Fibroblast of skin of left biceps (primary cell): ENCODE results near the gene ZDHHC8.

ENCODE experiments used
- DNase-seq, 2 experiments: peaks; one replicate each; pipeline ENCODE4 v3.0.0-alpha.2; 2013; ENCODE audit warnings: low read depth in 2 of 2

ZDHHC8 gene

DNA sequence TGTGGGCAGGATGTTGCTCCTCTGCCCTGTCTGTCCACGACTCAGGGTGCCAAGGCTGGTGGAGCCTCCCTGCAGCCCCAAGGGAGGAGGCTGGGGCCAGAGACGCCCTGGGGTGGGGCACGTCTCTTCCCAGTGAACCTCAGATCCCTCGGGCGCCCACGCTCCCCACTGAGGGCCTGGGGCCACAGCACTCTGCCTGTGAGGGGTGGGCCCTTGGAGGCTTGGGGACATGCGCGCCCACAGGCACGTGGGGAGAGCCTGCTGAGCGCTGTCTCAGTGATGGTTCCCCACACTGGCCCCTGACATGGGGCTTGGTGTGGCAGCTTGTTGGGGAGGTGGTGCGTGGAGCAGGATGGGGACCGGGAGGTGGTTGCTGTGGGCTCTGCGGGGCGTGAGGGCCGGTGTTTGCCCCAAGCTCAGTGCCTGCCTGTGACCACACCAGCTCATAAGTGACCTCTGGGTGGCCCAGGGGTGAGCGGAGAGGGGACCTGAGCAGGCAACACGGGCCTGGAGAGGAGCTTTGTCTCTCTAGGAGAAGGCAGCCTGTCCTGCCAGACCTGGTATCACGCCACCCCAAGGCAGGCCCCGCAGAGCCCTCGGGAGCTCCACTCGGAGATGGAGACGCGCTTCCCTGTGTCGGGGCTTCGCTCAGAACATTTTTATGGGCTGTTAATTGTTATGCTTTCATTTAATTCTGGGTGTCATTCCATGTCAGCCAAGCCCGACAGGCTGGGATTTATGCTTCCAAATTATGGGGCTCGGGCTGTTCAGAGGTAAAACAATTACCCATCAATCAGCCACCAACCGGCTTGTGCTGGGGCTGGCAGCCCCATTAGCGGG lies 46.7 kb downstream of the ZDHHC8 start:
- DNase-seq = no peak

DNA sequence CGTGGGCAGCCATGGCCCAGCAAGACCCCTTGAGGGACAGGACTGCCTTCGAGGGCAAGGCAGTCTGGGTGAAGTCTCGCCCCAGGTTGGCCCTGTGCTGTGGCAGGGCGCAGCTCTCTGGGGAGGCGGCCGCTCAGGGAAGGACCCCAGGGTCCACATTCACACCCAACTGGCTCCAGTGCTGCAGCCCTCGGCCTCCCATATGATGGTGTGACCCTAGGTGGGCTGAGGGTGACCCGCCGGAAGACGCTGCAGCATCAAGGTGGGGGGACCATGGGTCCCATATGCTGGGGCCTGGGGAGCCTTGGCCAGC lies 47.3 kb downstream of the ZDHHC8 start:
- DNase-seq = no peak

GRCh38 chr22:20179455-20180244 lies 48.0 kb downstream of the ZDHHC8 start:
- no peak for DNase-seq

GRCh38 chr22:20180245-20180630 lies 48.6 kb downstream of the ZDHHC8 start:
- no peak for DNase-seq

- DNase-seq = no peak
Measured at GRCh38 chr22:20180640-20181039, 49.0 kb downstream of the ZDHHC8 start.

- DNase-seq = no peak
Measured at GRCh38 chr22:20181194-20181883, 49.7 kb downstream of the ZDHHC8 start.

DNA sequence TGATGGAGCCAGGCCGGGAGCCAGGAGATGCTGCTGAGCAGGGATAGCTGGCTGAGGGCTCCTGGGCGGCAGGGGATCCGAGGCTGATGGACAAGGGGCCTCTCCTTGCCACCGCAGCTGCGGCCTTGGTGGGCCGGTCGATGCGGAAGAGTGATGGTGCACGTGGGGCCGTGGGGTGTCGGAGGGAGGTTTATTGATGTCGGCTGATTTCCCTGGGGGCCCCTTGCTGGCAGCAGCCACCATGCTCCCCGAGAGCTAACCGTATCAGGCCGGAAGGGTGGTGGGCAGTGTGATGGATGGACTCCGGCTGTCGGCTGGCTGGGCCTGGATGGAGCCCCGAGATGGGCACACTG lies 50.3 kb downstream of the ZDHHC8 start:
- DNase-seq = no peak

DNA sequence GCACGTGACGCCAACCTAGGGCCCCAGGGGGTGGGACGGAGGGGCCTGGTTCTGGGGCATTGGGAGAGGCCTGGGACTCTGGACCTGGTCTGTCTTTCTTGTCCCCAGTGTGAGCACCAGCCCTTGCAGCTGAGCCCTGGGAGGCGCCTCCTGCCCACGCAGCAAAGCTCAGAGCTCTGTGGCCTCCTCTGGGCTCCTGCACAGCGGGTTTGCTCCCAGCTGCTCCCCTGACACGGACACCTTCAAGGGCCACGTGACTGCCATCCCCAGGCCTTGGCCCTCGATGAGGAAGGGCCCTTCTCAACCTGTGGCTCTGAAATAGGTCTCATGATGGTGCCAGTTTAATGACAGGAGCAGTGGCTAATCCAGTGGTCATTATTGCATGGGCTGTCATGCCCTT lies 50.8 kb downstream of the ZDHHC8 start:
- no peak for DNase-seq

GRCh38 chr22:20183101-20183500 lies 51.5 kb downstream of the ZDHHC8 start:
- DNase-seq = no peak

DNA sequence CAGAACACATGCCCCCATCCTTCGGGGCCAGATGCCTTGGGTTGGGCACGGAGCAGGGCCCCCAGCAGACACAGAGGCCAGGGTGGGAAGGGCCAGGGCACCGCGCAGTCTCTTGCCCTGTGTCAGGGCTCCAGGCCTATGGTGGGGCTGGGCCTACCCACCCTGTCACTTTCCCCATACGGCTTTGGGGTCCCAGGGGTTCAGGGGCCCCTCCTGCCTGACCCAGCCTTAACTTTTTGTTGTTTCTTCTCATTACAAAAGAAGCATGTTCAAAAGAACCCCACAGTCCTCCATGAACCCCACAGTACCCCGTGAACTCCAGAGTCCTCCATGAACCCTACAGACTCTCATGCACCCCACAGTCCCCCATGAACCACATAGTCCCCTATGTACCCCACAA lies 52.2 kb downstream of the ZDHHC8 start:
- no peak for DNase-seq

DNA sequence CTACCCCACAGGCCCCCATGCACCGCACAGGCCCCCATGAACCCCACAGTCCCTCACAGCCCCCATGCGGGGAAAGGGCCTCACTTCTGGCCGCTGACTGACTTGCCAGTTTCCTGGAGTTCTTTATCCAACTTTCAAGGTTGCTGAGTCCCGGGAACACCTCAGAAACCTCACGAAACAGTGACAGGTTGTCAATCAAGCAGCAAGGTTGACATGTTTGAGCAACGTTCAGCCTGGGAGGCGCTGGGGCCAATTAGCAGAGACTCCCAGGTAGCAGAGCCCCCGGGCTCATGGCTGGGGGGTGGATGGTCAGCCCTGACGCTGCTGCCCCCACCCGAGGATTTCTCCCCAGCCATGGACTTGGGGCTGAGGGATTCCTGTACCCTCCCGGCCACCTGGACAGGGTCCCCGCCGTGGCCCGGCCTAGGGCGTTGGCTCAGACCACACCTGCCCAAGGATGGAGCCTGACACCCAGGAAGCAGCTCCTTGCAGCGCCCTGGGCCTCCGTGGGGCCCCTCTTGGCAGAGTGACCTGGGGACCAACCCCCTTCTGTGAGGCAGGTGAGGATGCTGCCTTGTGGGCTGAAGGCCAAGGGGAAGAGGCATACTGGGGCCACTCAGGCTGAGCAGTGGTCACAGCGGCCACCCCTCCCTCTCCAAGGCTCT lies 53.0 kb downstream of the ZDHHC8 start:
- DNase-seq = no peak

DNA sequence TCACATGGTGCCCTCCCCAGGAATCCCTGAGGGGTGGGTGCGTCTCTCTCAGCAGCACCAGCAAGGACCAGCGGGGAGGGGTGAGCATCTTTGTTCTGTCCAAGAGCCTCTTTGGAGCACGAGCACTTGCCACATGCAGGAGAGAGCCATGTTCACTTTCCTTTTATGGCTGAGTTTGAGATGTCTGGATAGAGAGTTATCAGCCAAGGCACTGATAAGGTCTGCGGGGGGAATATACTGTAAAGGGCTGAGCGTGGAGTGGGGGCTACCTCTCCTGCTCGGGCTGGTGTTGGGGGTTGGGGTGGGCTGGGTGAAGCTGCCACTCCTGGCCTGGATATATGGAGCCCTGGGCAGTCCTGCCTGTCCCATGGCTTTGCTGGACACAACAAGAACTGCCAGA lies 54.1 kb downstream of the ZDHHC8 start:
- no peak for DNase-seq

GRCh38 chr22:20186183-20186870 lies 54.7 kb downstream of the ZDHHC8 start:
- DNase-seq = no peak

- DNase-seq = no peak
Measured at GRCh38 chr22:20186871-20187546, 55.4 kb downstream of the ZDHHC8 start.

DNA sequence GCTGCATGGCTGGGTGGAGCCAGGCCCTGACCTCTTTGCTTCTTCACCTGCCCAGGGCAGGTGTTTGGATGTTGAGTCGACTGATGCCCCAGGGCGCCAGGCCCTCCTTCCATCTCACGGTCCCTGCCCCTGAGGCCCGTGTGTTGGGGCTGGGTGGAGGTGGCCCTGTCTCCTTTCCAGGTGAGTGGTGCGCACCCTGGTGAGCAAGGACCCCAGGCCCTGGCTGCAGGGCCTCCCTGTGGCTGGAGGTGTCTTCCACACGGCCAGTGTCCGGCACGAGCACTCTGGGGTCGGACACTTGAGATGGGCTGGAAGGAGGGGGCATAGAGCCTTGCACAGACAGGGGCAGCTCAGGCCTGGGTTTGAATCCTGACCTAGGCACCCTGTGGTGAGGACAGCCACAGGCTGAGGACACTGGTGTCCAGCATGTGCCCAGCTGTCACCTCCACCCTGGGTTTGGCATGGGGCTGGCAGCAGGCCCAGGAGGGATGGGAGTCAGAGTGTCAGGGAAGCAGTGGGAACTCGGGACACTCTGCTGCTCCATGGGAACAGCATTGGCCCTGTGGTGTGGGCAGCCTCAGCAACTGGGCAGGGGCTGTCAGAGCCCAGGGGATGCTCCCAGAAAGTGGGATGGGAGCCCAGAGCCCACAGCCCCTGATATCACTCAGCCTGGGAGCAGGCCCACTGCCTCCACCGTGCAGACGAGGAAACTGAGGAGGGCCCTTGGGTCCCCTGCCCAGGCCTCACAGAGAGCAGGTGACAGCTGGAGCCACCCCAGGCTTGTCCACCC lies 56.4 kb downstream of the ZDHHC8 start:
- DNase-seq = no peak

DNA sequence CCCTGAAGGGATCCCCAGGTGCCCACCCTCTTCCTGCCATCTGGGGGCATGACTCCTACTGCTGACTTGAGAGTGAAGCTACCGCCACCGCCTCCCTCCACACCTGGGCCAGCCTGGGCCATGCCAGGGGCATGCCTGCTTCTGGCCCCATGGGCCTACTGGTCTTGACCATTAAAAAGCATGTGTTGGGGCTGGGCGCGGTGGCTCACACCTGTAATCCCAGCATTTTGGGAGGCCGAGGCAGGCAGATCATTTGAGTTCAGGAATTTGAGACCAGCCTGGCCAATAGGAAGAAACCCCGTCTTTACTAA lies 56.9 kb downstream of the ZDHHC8 start:
- no peak for DNase-seq

DNA sequence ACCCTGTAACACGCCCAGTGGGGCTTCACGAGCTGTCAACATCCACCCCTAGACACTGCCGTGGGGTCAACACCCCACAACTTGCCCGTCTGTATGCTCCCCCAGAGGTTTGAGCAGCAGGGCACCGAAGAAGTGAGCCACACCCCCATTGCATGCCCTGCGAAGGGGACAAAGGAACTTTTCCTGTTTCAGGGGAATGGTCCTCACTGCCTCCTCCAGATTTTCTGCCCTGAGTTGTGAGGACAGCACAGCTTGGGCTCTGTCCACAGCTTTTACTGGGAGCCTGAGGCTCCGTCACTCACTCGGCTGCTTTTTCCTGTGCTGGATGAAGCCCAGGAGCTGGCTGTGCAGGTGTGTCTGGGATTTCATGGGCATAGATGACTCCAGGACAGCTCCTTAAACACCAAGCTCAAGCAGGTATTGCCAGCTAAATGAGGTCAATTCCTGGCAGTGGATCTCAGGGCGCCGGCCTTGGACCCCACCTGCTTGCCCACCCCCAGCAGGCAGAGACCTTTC lies 59.5 kb downstream of the ZDHHC8 start:
- no peak for DNase-seq

DNA sequence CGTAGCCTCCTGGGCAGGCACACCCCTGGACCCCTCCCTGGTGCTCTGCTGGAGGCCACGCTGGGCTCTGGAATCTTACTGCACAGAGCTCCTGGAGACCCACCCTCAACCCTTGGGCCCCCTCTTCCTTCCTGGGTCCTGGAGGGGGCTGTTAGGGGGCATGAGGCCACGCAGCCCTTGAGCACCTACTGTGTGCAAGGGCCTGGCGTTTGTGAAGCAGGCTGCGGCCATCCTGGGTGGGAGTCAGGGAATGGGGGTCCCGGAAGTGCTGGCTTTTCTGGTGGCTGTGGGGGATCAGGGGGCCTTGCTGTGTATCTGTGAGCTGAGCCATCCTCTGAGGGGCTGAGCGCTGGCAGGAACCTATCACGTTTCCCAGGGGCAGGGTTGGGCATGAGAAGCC lies 60.2 kb downstream of the ZDHHC8 start:
- DNase-seq = no peak

DNA sequence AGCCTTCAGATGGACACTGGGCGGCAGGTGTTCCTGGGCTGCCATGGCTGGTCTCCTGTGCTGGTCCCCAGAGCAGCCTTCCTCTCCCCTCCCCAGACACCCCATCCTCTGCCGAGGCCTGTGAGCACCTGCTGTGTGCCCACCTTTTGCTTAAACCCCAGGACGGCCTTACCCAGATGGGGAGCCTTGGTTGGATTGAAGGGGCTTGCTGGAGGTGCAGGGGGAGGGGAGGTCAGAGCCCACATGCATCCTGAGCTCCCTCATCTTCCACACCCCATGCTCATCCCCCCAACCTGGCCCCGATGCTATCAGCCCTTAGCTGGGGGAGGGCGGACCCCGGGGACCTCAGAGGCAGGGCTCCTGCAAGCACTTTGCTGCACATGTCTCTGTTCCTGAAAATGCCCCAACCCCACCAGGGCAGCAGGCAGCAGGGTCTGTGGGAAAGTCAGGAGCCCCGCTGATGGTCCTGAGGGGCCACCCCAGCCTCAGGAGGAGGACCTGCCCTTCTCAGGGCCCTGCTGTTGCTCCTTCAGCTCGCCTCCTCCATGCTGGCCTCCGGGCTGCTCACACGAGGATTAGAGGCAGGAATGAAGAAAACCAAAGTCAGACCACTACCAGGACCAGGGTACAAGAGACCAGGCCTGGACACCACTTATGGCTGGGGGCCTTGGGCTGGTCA lies 60.8 kb downstream of the ZDHHC8 start:
- no peak for DNase-seq
